ENCODE measurements around the gene FOXJ3. TPM values are rescaled to one million over a fixed set of nuclear protein-coding genes. Genes with fewer than 3 reads are reported as not detected.

Gene FOXJ3
- total RNA-seq, 1 experiment from 2014 or later: 42.2 TPM

DNA sequence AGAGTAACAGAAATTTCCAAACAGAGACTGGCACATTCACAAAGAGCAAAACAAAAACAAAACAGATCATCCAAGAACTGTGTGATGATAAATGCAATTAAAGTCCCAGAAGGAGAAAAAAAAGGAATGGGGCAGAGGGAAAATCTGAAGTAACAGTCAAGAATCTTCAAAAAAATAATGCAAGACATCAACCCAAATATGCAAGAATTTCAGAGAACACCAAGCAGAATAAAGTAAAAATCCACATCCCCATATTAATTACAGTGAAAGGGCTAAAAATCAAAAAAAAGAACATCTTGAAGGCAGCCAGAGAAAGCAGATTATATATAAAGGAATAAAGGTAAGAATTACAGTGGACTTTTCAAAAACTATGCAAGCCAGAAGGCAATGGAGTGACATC, 67.1 kb downstream of the FOXJ3 start:
- no peak overlapping the region for H3K4me3 Mint-ChIP-seq (ENCODE audit: unreplicated experiment)
- no TSS peak for BruUV-seq (replicated peaks)
- H3K4me1 Mint-ChIP-seq (ENCODE audit: insufficient read depth, unreplicated experiment): peaks cover 22% of the 10 kb centered on the region
- ChIA-PET CTCF (interaction anchor here (0.7 kb wide), 1 partner anchor 10 kb away, joined by 3 read pairs; no protein-coding TSS in a partner anchor), POLR2A (no interaction called here)
- H3K9me3 Mint-ChIP-seq (ENCODE audit: unreplicated experiment): peaks cover 7% of the 10 kb centered on the region
- DNase-seq (ENCODE audit: unreplicated experiment): no peak
- H3K36me3 Mint-ChIP-seq (ENCODE audit: insufficient read depth, unreplicated experiment): peaks cover 16% of the 10 kb centered on the region
- intact Hi-C loops (cut with micrococcal nuclease): no loop called here
- TF ChIP-seq, protein P1, sequence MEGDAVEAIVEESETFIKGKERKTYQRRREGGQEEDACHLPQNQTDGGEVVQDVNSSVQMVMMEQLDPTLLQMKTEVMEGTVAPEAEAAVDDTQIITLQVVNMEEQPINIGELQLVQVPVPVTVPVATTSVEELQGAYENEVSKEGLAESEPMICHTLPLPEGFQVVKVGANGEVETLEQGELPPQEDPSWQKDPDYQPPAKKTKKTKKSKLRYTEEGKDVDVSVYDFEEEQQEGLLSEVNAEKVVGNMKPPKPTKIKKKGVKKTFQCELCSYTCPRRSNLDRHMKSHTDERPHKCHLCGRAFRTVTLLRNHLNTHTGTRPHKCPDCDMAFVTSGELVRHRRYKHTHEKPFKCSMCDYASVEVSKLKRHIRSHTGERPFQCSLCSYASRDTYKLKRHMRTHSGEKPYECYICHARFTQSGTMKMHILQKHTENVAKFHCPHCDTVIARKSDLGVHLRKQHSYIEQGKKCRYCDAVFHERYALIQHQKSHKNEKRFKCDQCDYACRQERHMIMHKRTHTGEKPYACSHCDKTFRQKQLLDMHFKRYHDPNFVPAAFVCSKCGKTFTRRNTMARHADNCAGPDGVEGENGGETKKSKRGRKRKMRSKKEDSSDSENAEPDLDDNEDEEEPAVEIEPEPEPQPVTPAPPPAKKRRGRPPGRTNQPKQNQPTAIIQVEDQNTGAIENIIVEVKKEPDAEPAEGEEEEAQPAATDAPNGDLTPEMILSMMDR (IDR thresholded peaks at IDR 0.05; ENCODE audit: unreplicated experiment): no peak
- no peak overlapping the region for H3K27ac Mint-ChIP-seq (ENCODE audit: low read depth, unreplicated experiment)
- no peaks in the 10 kb centered on the region for H3K27me3 Mint-ChIP-seq (ENCODE audit: insufficient read depth, unreplicated experiment)

DNA sequence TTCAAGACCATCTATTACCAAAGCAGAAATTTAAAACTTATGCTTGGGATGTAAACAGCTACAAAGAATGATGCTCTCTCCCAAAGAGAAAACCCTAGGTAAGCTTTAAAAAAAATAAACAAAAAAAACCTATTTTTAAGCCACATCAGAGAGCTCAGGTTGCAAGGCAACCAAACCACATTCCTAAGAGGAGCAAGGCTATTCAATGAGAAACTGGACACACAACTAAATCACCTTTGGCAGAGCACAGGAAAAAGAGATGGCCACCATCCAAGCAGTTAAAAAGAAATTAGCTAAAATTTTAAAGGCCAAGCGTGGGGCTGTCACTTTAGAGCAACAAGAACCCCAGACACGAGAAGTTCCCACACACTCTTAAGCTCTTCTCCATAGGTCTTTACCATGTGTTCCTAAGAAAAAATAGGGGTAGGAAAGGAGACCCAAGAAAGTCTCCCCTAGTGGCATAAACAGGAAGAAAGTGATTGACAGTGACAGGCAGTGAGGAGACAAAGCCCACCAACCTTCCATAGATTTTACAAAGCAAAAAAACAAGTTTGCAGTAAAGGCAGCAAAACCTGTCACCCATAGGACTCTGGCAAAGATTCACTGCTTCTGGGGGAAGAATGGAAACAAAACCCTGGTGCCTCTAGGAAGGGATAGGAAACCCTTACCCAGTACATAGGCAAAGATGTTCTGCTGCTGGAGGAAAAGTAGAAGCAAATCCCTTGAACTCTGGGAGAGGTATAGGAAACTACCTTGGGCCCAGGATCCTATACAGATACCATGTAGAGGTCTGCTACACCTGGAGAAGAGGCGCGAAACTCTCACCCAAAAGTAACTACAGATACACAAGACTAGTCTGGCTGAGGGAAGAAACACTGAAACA, 68.5 kb downstream of the FOXJ3 start:
- DNase-seq (ENCODE audit: unreplicated experiment): no peak
- no peaks in the 10 kb centered on the region for H3K27me3 Mint-ChIP-seq (ENCODE audit: insufficient read depth, unreplicated experiment)
- H3K36me3 Mint-ChIP-seq (ENCODE audit: insufficient read depth, unreplicated experiment): peaks cover 19% of the 10 kb centered on the region
- ChIA-PET CTCF (no interaction called here), POLR2A (interaction anchor here (0.9 kb wide), 1 partner anchor 13 kb away, joined by 4 read pairs; no protein-coding TSS in a partner anchor)
- BruUV-seq (replicated peaks): no TSS peak
- H3K4me3 Mint-ChIP-seq (ENCODE audit: unreplicated experiment): no peak overlapping the region
- intact Hi-C loops (cut with micrococcal nuclease): no loop called here
- TF ChIP-seq, protein P1 (IDR thresholded peaks at IDR 0.05; ENCODE audit: unreplicated experiment): no peak
- H3K4me1 Mint-ChIP-seq (ENCODE audit: insufficient read depth, unreplicated experiment): peaks cover 22% of the 10 kb centered on the region
- peaks cover 7% of the 10 kb centered on the region for H3K9me3 Mint-ChIP-seq (ENCODE audit: unreplicated experiment)
- H3K27ac Mint-ChIP-seq (ENCODE audit: low read depth, unreplicated experiment): no peak overlapping the region

DNA sequence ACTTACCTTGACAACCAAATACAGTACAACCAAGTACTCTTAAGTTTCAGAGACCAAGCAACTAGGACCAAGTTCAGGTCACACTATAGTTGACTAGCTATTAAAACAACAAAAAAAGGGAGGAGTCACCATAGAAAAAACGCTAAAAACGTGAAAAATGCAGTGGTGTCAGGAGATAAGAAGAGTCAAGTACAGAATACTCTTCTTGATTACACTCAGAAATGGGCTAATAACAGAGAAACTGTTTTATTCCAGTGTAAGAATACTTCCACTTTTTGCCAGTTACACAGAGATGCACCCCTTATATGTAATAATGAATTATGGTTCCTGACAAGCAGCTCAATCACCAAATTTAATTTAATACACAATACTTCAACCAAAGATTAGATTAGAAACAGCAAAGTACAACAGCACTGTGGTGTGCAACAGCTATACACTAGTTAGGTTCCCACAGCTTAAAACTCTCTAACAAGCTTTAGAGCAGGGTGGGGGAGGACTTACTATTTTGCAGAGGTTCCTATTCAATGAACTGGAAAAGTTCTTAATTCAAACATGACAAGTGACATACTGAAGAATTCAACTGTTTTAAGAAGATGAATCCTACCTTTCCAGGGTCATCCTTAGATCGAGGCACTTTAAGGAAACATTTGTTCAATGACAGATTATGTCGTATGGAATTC, 70.4 kb downstream of the FOXJ3 start:
- H3K9me3 Mint-ChIP-seq (ENCODE audit: unreplicated experiment): peaks cover 7% of the 10 kb centered on the region
- CTCF ChIA-PET: interaction anchor here (1.0 to 1.1 kb wide), 2 partner anchors 89 to 91 kb away, joined by 4 to 5 read pairs; no protein-coding TSS in a partner anchor
- no peak overlapping the region for H3K27ac Mint-ChIP-seq (ENCODE audit: low read depth, unreplicated experiment)
- H3K4me1 Mint-ChIP-seq (ENCODE audit: insufficient read depth, unreplicated experiment): peaks cover 21% of the 10 kb centered on the region
- BruUV-seq (replicated peaks): TSS peak; percentile 11
- peaks cover 26% of the 10 kb centered on the region for H3K36me3 Mint-ChIP-seq (ENCODE audit: insufficient read depth, unreplicated experiment)
- H3K27me3 Mint-ChIP-seq (ENCODE audit: insufficient read depth, unreplicated experiment): no peaks in the 10 kb centered on the region
- intact Hi-C loops (cut with micrococcal nuclease): no loop called here
- TF ChIP-seq, protein P1 (IDR thresholded peaks at IDR 0.05; ENCODE audit: unreplicated experiment): no peak
- no peak overlapping the region for H3K4me3 Mint-ChIP-seq (ENCODE audit: unreplicated experiment)
- no peak for DNase-seq (ENCODE audit: unreplicated experiment)
- POLR2A ChIA-PET: interaction anchor here (1.1 kb wide), 1 partner anchor 13 kb away, joined by 3 read pairs; no protein-coding TSS in a partner anchor

DNA sequence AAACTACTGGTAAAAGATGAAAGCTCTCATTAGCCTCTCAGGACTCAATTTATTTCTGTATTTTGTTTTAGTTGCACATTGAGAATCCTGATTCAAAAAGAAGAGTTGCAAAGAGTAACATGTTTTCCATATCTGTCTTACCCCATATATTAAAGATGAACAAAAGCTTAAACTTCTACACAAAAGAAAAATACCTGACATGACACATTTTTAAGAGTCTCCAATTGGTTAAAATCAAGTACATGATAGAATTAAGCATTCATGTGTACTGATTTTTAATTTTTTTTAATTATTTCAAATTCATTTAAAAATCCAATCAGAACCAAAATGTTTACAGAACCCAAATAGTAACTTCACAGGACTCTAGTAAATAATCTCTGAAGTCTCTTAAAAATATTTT, 72.0 kb downstream of the FOXJ3 start:
- Mint-ChIP-seq H3K27ac (ENCODE audit: low read depth, unreplicated experiment) (no peak overlapping the region), H3K27me3 (ENCODE audit: insufficient read depth, unreplicated experiment) (no peaks in the 10 kb centered on the region), H3K4me3 (ENCODE audit: unreplicated experiment) (no peak overlapping the region), H3K36me3 (ENCODE audit: insufficient read depth, unreplicated experiment) (peaks cover 26% of the 10 kb centered on the region), H3K9me3 (ENCODE audit: unreplicated experiment) (peaks cover 7% of the 10 kb centered on the region), H3K4me1 (ENCODE audit: insufficient read depth, unreplicated experiment) (peaks cover 28% of the 10 kb centered on the region)
- intact Hi-C loops (cut with micrococcal nuclease): no loop called here
- ChIA-PET POLR2A (interaction anchor here (0.6 to 1.9 kb wide), 3 partner anchors 18 to 58 kb away, joined by 3 to 6 read pairs (median 3); no protein-coding TSS in a partner anchor), CTCF (interaction anchor here (0.6 kb wide), 1 partner anchor 11 kb away, joined by 3 read pairs; no protein-coding TSS in a partner anchor)
- TF ChIP-seq, protein P1 (IDR thresholded peaks at IDR 0.05; ENCODE audit: unreplicated experiment): no peak
- no TSS peak for BruUV-seq (replicated peaks)
- no peak for DNase-seq (ENCODE audit: unreplicated experiment)
